CD4-positive, alpha-beta T cell (primary cell): ENCODE results near the gene RNF150. TPM values are rescaled to one million over a fixed set of nuclear protein-coding genes. Genes with fewer than 3 reads are reported as not detected.

Experiments used
- ATAC-seq: fragments of 200-7000 bp; cut with Tn5 transposase; one replicate; pipeline ENCODE4 v1.10.0; 2022; ENCODE audit warnings: mild to moderate bottlenecking; ENCODE audit not compliant: poor library complexity
- CTCF ChIA-PET: fragments of 350-600 bp; sonication (Branson Sonifier 250); formaldehyde crosslinking; loops from one replicate; lab custom pipeline; 2021; ENCODE audit warnings: antibody characterized with exemption, inconsistent platforms; lab: Charles Lee
- POLR2A ChIA-PET: fragments of 350-600 bp; sonication (Branson Sonifier 250); formaldehyde crosslinking; loops from one replicate; lab custom pipeline; 2021; ENCODE audit warnings: antibody characterized with exemption, inconsistent platforms; lab: Charles Lee
- DNase-seq, 14 experiments: peaks; one replicate each; pipeline ENCODE4 v3.0.0-alpha.2; 2013 to 2020; ENCODE audit warnings: mixed read lengths in 2 of 14
- H3K27ac ChIP-seq, 2 donors: one replicate each; pipeline versions ENCODE4 v1.5.1 to v1.7.0; 2013; ENCODE audit warnings: low read length in 2 of 2, low read depth in 1 of 2, mild to moderate bottlenecking in 1 of 2
- H3K27me3 ChIP-seq, 2 experiments: 1 replicate in 1 of 2; 2 replicates in 1 of 2; pipeline versions ENCODE4 v1.6.1 to v1.7.0; 2013; ENCODE audit warnings: low read length in 2 of 2, control low read depth in 1 of 2, mild to moderate bottlenecking in 1 of 2, moderate library complexity in 1 of 2; ENCODE audit not compliant: insufficient read depth in 2 of 2, control insufficient read depth in 1 of 2
- H3K36me3 ChIP-seq: one replicate; pipeline ENCODE4 v1.6.1; 2013; ENCODE audit warnings: low read length, control low read depth; ENCODE audit not compliant: insufficient read depth
- H3K4me1 ChIP-seq: one replicate; pipeline ENCODE4 v1.6.1; 2013; ENCODE audit warnings: low read length, control low read depth; ENCODE audit not compliant: insufficient read depth
- H3K4me3 ChIP-seq: one replicate; pipeline ENCODE4 v1.5.1; 2013; ENCODE audit warnings: mild to moderate bottlenecking, low read length, moderate library complexity
- H3K9me3 ChIP-seq, 2 experiments: 1 replicate in 1 of 2; 2 replicates in 1 of 2; pipeline versions ENCODE4 v1.6.1 to v1.7.0; 2013; ENCODE audit warnings: low read length in 2 of 2, mild to moderate bottlenecking in 2 of 2, control low read depth in 1 of 2, moderate library complexity in 1 of 2; ENCODE audit not compliant: control insufficient read depth in 1 of 2, insufficient read depth in 1 of 2
- H3K27ac Mint-ChIP-seq: one replicate; pipeline ENCODE4 v1.8.0; 2020; ENCODE audit warnings: mixed read lengths
- H3K27me3 Mint-ChIP-seq: one replicate; pipeline ENCODE4 v1.8.0; 2021; ENCODE audit warnings: mixed read lengths
- H3K36me3 Mint-ChIP-seq: one replicate; pipeline ENCODE4 v1.8.0; 2021; ENCODE audit warnings: low read depth, mixed read lengths
- H3K4me1 Mint-ChIP-seq: one replicate; pipeline ENCODE4 v1.8.0; 2021; ENCODE audit warnings: low read depth, mixed read lengths
- H3K4me3 Mint-ChIP-seq: one replicate; pipeline ENCODE4 v1.8.0; 2020; ENCODE audit warnings: mild to moderate bottlenecking, mixed read lengths
- H3K9me3 Mint-ChIP-seq: one replicate; pipeline ENCODE4 v1.8.0; 2020; ENCODE audit warnings: mixed read lengths
- CTCF ChIP-seq: fragments of 200-600 bp; IDR thresholded peaks from one replicate; pipeline ENCODE4 v1.8.0; 2022; ENCODE audit warnings: antibody characterized with exemption, mild to moderate bottlenecking
- intact Hi-C, 2 experiments: fragments of 100-400 bp; cut with DNase I in 1 of 2; cut with micrococcal nuclease in 1 of 2; formaldehyde crosslinking; loops; one replicate each; pipeline versions ENCODE4 v1.15.1 to v1.9.0; 2023 to 2025; cut with DNase I, micrococcal nuclease
- total RNA-seq, 174 experiments: library from RNA in 2 of 174; stranded (reverse) in 2 of 174; gene quantifications; one replicate each; pipeline ENCODE4 v1.2.3 and lab custom pipeline; 2021 to 2026

Gene RNF150
- total RNA-seq, 2 experiments from 2014 or later, result not detected

GRCh38 chr4:140863197-140863596 lies 270.1 kb downstream of the RNF150 start:
- Histone ChIP-seq H3K9me3 (no peaks in the 10 kb centered on the region), H3K27ac (no peak overlapping the region), H3K4me3 (no peak overlapping the region), H3K36me3 (no peaks in the 10 kb centered on the region), H3K4me1 (peaks cover 4% of the 10 kb centered on the region), H3K27me3 (no peaks in the 10 kb centered on the region)
- intact Hi-C loops, result no loop called here
- H3K27me3 Mint-ChIP-seq, result peaks cover 19% of the 10 kb centered on the region
- no peak for ATAC-seq
- no peaks in the 10 kb centered on the region for H3K4me1 Mint-ChIP-seq
- H3K27ac Mint-ChIP-seq, result no peak overlapping the region
- CTCF ChIA-PET, result no interaction called here
- TF ChIP-seq CTCF, result no peak
- H3K9me3 Mint-ChIP-seq, result no peaks in the 10 kb centered on the region
- no peaks in the 10 kb centered on the region for H3K36me3 Mint-ChIP-seq
- DNase-seq, result peak in 1 of 14 experiments; percentile 2
- H3K4me3 Mint-ChIP-seq, result no peak overlapping the region
- POLR2A ChIA-PET, result no interaction called here

DNA sequence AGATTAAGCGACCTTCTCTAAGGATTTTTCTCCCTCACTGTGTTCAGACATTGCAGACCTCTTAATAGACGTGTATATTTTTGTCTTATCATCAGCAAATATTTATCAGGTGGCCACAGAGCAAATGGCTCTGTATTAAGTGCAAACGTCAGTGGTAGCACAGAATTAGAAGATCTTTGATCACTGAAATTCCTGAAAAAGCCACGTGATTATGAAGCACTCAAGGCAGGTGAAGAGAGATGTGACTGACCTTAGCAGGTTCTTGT lies 271.2 kb downstream of the RNF150 start:
- Mint-ChIP-seq H3K27me3 (peaks cover 16% of the 10 kb centered on the region), H3K27ac (no peak overlapping the region), H3K4me1 (no peaks in the 10 kb centered on the region), H3K9me3 (no peaks in the 10 kb centered on the region), H3K36me3 (no peaks in the 10 kb centered on the region), H3K4me3 (no peak overlapping the region)
- Histone ChIP-seq H3K4me3 (no peak overlapping the region), H3K27ac (no peak overlapping the region), H3K36me3 (no peaks in the 10 kb centered on the region), H3K4me1 (peaks cover 4% of the 10 kb centered on the region), H3K27me3 (no peaks in the 10 kb centered on the region), H3K9me3 (no peaks in the 10 kb centered on the region)
- intact Hi-C loops, result no loop called here
- DNase-seq (no peak), ATAC-seq (no peak)
- POLR2A ChIA-PET, result no interaction called here
- CTCF ChIA-PET, result no interaction called here
- TF ChIP-seq CTCF, result no peak

DNA sequence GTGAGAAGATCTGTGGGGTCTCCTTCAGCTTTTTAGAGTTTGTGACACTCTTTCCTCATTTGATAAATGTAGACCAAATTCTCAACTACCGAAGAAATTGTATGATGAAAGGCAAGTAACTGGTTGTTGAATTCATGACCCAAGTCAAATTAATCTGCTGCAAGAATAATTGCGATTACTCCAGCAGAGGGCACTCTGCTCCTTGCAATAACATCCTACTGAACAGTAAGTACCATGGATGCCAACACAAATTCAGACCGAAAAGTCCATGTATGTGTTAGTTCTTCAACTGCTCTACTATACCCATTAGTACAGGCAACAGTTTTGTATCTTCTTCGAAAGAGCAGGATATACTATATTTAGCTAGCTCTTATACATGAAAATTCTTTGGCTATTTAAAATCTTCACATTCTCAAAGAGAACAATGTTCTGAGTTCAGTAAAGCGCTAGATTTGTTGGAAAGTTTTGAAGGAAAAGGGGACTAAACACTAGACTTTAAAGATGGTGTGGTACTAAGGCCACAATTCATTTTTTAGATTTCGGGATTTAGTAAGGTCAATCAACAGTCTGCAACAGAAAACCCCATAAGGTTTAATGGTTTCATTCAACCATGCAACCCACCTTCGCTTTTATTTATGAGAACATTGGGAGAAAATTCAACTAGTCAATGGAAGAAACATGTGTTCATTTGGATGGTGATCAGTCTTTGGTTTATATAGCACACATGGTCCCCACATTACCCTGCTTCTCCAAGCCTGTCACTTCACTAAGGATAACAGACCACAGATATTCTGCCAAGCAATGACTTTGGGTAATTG lies 271.7 kb downstream of the RNF150 start:
- H3K4me1 Mint-ChIP-seq, result no peaks in the 10 kb centered on the region
- H3K27ac Mint-ChIP-seq, result no peak overlapping the region
- Histone ChIP-seq H3K36me3 (no peaks in the 10 kb centered on the region), H3K4me1 (peaks cover 4% of the 10 kb centered on the region), H3K9me3 (no peaks in the 10 kb centered on the region), H3K4me3 (no peak overlapping the region), H3K27me3 (no peaks in the 10 kb centered on the region), H3K27ac (no peak overlapping the region)
- H3K9me3 Mint-ChIP-seq, result no peaks in the 10 kb centered on the region
- H3K36me3 Mint-ChIP-seq, result no peaks in the 10 kb centered on the region
- peak; percentile 80 for TF ChIP-seq CTCF
- ChIA-PET CTCF (no interaction called here), POLR2A (no interaction called here)
- peaks cover 21% of the 10 kb centered on the region for H3K27me3 Mint-ChIP-seq
- intact Hi-C loops, result loop anchor here in 1 of 2 experiments (2.0 kb wide), 1 partner anchor 1987 kb away; no protein-coding TSS in a partner anchor
- H3K4me3 Mint-ChIP-seq, result no peak overlapping the region
- DNase-seq (peak in 12 of 14 experiments; percentile 0 to 69 (median 10)), ATAC-seq (no peak)
